GM18858 (cell line): Measurements from ENCODE around the gene CYYR1.

ENCODE experiments used
- ATAC-seq: cut with Tn5 transposase; IDR thresholded peaks from one replicate; pipeline ENCODE4 v1.9.1; 2021; ENCODE audit not compliant: unreplicated experiment

The CYYR1 gene

DNA sequence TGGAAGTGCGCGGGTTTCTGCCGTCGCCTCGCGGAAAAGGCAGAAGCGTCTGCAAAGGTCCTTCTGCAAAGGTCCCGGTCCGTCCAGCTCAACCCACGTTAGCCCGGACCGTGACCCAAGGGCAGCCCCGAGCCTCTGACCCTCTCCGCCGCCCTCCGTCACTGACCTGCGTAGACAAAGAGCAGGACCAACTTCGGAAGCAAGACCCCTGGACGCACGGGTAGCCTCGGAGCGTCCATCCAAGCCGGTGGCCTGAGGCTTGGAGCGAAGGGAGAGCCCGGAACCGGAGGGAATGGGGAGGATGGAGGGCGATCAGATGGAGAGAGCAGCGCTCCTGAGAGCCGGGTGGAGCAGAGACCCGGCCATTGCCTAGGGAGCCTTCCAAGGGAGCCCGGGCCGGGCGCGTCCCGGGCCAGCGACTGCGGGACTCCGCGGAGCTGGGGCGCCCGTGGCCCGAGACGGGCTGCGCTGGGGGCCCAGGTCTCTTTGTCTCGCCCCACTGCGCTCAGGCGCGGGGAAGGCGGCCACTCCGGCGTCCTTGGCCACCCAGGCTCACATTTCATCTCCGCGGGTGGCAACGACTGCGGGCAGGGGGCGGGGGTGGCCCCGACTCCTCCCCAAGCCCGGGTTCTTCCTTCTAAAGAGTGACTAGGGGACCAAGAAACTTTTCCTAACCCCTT, at the start of gene CYYR1:
Gene CYYR1 (minus strand): TSS at position 585 of the 680 bp plus-strand sequence. CDS start 346 bp downstream, at position 239.
- no peak for ATAC-seq

- ATAC-seq, result no peak
Measured at GRCh38 chr21:26617176-26617575, 44.1 kb upstream of the CYYR1 start.

DNA sequence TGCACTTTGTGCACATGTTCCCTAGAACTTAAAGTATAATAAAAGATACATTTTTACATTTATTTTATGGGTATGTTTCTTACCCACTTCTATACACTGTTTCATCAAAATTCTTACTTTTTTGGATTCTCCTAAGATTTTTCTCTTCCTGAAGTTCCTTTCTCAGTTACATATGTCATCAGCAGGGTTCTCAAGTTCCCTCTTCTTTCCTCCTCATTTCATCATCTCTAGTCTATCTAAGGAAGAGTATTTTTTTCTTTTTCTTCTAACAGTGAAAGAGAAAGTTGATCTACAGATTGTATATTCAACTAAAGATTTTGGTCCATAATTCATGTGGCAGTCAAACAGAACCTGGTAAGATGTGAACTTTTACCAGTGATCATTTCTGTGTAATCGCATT, 41.2 kb upstream of the CYYR1 start:
- no peak for ATAC-seq

DNA sequence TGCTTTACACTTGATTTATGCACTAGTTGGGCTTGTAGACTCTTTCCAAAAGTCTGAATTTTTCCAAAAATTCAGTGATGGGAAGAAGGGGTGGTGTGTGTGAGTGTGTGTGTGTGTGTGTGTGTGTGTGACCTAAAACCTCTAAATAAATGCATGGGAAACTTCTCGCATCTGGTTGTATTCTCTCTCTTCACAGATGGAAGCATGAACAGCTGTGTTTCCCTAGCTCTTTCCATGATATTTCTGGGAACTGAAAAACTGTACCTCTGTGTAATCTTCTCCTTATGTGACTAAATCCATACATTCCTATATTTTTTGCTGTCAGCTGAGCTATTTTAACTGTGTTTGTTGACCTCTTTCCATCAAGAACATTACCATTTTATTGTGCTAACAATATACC, 26.2 kb upstream of the CYYR1 start:
- ATAC-seq, result no peak

DNA sequence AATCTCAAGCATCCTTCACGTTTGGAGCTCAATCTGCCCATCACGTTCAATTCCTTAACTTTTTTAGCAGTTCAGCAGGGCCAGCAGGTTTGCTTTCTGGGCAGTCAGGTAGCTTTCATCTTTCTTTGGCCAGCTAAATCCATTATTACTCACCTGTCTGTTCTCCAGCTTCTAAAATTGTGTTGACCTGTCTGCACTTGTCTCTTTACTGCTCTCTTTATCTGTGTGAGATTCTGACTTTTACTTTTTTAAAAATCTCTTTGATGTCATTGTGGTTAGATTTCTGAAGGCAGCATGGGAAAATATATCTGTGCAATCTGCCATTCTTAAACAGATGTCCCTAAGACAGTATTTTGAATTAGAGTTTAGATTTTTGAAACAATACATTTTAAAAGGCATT, 24.9 kb upstream of the CYYR1 start:
- no peak for ATAC-seq

DNA sequence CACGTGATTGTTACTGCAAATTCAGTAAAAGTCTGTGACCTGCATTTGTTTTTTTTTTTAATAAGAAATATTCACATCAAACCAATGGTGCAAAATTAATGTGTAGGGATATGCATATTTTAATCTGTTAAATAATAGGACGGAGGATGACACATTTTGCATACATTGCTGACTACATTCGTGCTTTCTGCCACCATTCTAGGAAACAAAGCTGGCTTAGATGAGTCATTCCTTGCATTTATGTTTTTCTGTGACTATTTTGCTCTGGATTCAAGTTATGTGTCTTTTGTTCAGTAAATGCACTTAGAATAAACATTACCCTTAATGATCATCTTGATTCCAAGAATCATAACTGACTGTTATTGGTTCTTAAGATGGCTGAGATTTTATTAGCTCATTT, 23.9 kb upstream of the CYYR1 start:
- ATAC-seq, result no peak

DNA sequence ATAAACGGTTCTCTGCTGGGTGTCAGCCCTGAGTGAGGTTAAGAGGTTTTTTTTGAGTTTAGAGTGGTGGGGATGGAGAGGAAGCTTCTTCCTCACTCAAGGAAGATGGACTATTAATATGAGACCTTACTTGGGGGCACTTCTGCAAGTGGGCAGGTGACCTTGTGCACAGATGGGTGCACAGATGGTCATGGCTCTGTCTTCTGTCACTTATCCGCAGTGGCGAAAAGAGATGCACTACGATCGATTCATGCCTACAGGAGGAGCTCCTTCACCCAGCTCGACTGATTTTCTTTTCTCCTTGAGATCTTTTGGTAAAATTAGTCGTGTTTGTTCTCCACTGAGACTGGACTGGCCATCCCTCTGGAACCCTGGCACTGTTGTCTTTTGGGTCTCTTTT, 22.9 kb upstream of the CYYR1 start:
- ATAC-seq, result no peak

- ATAC-seq, result no peak
Measured at GRCh38 chr21:26593800-26594199, 20.7 kb upstream of the CYYR1 start.

DNA sequence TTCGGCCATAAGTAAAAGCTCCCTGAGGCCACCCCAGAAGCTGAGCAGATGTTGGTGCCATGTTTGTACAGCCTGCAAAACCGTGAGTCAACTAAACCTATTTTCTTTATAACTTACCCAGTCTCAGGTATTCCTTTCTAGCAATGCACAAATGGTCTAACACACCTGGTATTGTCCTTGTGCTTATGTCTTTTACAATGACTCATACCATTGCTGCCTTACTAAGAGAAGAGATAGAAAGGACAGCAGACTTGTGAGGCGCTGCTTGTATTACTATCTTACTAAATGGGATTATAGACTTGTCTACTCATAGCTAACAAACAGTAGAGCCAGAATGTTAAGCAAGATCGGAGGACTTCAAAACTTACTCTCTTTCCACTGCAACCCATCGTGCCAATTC, 18.5 kb upstream of the CYYR1 start:
- no peak for ATAC-seq

DNA sequence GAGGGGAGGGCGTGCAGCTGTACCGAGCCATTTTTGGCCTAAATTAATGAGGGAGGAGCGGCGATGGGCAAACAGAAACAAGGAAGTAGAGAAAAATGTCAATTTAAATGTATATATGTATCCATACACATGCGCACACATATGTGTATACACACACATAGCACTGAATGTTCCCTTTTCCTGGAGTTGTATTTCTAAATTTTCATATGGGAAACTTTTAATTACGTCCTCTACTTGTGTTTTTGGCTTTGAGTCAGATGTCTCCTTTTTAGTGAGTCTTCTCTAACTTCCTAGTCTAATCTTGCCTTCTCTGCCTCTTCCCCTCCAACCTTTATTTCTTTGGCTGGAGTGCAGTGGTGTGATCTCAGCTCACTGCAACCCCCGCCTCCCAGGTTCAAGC, 15.4 kb upstream of the CYYR1 start:
- ATAC-seq, result no peak

DNA sequence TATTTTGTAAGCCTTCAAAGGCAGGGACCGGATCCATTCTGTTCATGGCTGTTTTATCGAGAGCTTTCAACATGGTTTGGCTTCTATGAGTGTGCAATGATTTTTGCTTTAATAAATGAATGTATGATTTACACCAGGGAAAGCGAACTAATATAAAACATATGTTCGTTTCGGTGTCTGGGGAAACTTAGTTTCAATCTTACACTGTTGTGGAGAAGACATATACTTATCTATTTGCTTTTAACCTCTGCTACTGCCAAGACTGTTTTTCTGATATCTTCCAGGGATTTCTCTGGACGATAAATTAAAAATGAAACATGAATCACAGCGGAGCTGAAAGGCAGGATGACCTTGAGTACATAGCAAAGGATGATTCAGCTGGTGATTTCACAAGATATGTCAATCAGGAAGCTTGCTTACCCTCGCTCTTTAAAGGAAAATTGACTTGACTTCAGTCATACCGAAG, 14.7 kb upstream of the CYYR1 start:
- no peak for ATAC-seq

GRCh38 chr21:26583769-26584168, 10.7 kb upstream of the CYYR1 start:
- no peak for ATAC-seq

DNA sequence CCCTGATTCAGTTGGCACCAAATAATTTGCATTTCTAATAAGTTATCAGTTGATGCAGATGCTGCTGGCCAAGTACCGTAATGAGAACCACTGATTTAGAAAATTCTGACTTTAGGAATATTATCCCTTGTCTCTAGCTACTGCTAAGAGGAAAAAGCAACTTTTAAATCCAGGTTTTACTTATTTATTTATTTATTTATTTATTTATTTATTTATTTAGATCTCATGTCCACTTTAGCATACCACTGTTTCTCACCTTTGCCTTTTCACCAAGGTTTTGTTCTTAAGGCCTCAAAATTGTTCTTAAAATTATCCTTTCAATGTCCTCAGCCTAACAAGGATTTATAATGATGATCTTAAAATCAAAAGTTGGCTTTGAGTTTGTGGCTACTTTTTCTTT, 8.7 kb upstream of the CYYR1 start:
- no peak for ATAC-seq

GRCh38 chr21:26572076-26572701, 897 bp downstream of the CYYR1 start:
- no peak for ATAC-seq

GRCh38 chr21:26570203-26570602, 2.9 kb downstream of the CYYR1 start:
- ATAC-seq, result no peak

DNA sequence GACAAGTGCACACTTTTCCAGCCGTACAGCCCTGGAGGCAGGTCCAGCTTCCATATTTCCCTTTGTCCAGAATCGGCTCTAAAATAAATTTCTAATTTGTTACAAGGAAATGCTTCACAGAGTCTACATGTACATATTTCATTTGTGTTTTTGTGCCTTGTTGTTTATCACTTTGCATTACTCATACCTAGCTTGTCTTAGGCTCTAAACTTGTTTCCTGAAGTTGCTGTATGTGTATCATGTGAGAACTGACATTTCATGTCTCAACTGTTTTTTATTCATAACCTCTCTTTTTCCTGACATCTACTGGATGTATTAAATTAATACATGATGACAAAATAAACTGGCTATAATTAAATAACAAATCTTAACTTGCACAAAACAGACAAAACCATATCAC, 7.5 kb downstream of the CYYR1 start:
- no peak for ATAC-seq

- no peak for ATAC-seq
Measured at GRCh38 chr21:26565111-26565510, 8.0 kb downstream of the CYYR1 start.

DNA sequence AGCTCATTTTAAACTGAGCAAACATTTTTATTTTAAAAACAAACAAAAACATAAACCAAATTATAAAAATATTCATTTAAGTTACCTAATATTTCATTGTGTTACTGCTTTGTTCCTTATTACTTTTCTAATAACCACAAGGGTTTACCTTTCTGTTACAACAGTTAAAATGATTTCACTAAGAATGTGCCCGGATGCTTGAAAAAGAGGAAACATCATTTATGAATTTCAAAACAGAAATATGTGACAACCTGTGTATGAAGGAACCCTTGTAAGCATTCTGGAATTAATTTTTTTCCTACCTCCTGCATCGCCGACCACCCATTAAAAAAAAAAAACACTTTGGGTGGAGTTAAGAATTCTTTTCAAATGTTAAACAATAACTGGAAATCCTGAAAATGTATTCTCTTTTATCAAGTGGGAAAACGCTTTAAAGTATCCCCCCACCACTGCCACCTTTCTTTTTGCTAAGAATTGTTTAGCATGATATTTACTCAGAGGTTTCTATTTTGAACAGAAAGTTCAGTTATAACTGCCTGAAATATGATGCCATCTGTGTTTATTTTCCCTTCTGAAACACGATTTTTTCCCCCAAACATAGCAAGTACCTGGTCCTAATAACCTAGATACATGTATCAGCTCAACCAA, 9.1 kb downstream of the CYYR1 start:
- no peak for ATAC-seq

GRCh38 chr21:26560612-26561011, 12.5 kb downstream of the CYYR1 start:
- ATAC-seq, result no peak

DNA sequence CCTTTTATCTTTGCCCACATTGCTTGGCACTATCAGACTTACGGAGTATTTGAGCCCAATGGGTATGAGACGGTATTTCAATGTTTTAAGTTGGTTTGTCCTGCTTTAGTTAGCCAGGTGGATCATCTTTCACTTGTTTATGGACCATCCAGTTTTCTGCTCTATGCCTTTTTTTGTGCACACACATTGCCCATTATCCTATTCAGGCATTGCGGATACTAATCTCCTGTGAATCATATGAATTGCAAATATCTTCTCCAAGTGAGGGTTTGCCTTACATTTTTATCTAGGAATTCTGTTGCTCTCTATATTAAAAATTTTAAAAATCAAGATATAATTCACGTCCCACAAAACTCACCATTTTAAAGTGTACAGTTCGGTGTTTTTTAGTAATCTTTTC, 14.0 kb downstream of the CYYR1 start:
- ATAC-seq, result no peak

- ATAC-seq, result no peak
Measured at GRCh38 chr21:26557106-26557505, 16.0 kb downstream of the CYYR1 start.

- ATAC-seq, result no peak
Measured at GRCh38 chr21:26555540-26556146, 17.4 kb downstream of the CYYR1 start.
